K562 (cell line): Measurements from ENCODE around the gene CHCHD6. TPM values are rescaled to one million over a fixed set of nuclear protein-coding genes. Genes with fewer than 3 reads are reported as not detected.

Experiments used
- ATAC-seq: fragments of 200-7000 bp; cut with Tn5 transposase; 3 replicates; pipeline ENCODE4 v1.9.1; 2020; ENCODE audit warnings: moderate library complexity
- BruUV-seq: library from RNA; stranded (reverse); fragments of 400-500 nt; replicated peaks from 2 replicates; lab custom pipeline; 2021; lab: Mats Ljungman, UMichigan
- CTCF ChIA-PET: fragments of 300-600 bp; formaldehyde crosslinking; extraction: SDS; loops from one replicate; lab custom pipeline; 2021; ENCODE audit warnings: low intra/inter-chr PET ratio; lab: Yijun Ruan, JAX
- POLR2A ChIA-PET: fragments of 300-600, 350-650 bp; sonication (Branson Sonifier 250); formaldehyde crosslinking; extraction: SDS; loops from one replicate; lab custom pipeline; 2021; ENCODE audit warnings: antibody characterized with exemption, inconsistent platforms; lab: Yijun Ruan, JAX
- DNase-seq, 4 experiments: peaks; one replicate each; pipeline versions ENCODE4 v3.0.0 to v3.0.0-alpha.2; 2011 to 2018; ENCODE audit warnings: low spot score in 3 of 4, mixed read lengths in 3 of 4; ENCODE audit errors: extremely low read depth in 1 of 4
- FAIRE-seq: peaks from 2 replicates; lab custom pipeline; 2011; peaks lifted over from hg19 to GRCh38; lab: Jason Lieb, UNC
- H2AFZ ChIP-seq: 2 replicates; pipeline ENCODE4 v1.6.0; 2011; ENCODE audit warnings: low read depth, low read length, control low read depth, inconsistent platforms
- H3K27ac ChIP-seq: fragments of 200-600 bp; 3 replicates; pipeline ENCODE4 v1.8.0; 2011; ENCODE audit warnings: low read depth, mild to moderate bottlenecking, control low read depth, inconsistent platforms, low read length, moderate library complexity, mixed read lengths; ENCODE audit errors: extremely low read depth
- H3K27me3 ChIP-seq, 2 experiments: fragments of 300-600 bp in 1 of 2; 2 replicates in 1 of 2; 3 replicates in 1 of 2; pipeline versions ENCODE4 v1.6.0 to v1.8.0; 2011; ENCODE audit warnings: inconsistent platforms in 2 of 2, low read length in 2 of 2, mild to moderate bottlenecking in 1 of 2, mixed read lengths in 1 of 2, moderate library complexity in 1 of 2; ENCODE audit not compliant: control insufficient read depth in 2 of 2, insufficient read depth in 2 of 2
- H3K36me3 ChIP-seq: fragments of 300-600 bp; 3 replicates; pipeline ENCODE4 v1.8.0; 2011; ENCODE audit warnings: mild to moderate bottlenecking, low read length, inconsistent platforms; ENCODE audit not compliant: control insufficient read depth, insufficient read depth
- H3K4me1 ChIP-seq, 2 experiments: fragments of 200-600 bp in 1 of 2; replicated peaks in 1 of 2; 2 replicates in 1 of 2; 3 replicates in 1 of 2; pipeline versions ENCODE4 v1.5.1 to v1.8.0; 2011; ENCODE audit warnings: inconsistent platforms in 2 of 2, low read length in 2 of 2, mild to moderate bottlenecking in 1 of 2, mixed read lengths in 1 of 2, moderate library complexity in 1 of 2; ENCODE audit not compliant: control insufficient read depth in 2 of 2, insufficient read depth in 2 of 2
- H3K4me2 ChIP-seq: 2 replicates; pipeline ENCODE4 v1.6.1; 2011; ENCODE audit warnings: low read length, control low read depth, inconsistent platforms, mixed read lengths; ENCODE audit not compliant: insufficient read depth
- H3K4me3 ChIP-seq: fragments of 200-600 bp; sonication (generic), shearing (Covaris generic); 2 replicates; pipeline ENCODE4 v1.5.1; 2016; ENCODE audit warnings: control low read depth, inconsistent platforms
- H3K79me2 ChIP-seq: fragments of 200-600 bp; 3 replicates; pipeline ENCODE4 v1.8.0; 2011; ENCODE audit warnings: low read length, inconsistent platforms; ENCODE audit not compliant: control insufficient read depth, insufficient read depth
- H3K9ac ChIP-seq, 2 experiments: 2 replicates each; pipeline versions ENCODE4 v1.6.0 to v1.6.1; 2011; ENCODE audit warnings: low read depth in 2 of 2, low read length in 2 of 2, control low read depth in 1 of 2, inconsistent platforms in 1 of 2, mild to moderate bottlenecking in 1 of 2, mixed read lengths in 1 of 2; ENCODE audit not compliant: insufficient read depth in 1 of 2
- H3K9me1 ChIP-seq: one replicate; pipeline ENCODE4 v1.6.0; 2011; ENCODE audit warnings: inconsistent platforms, mild to moderate bottlenecking, low read length, moderate library complexity; ENCODE audit not compliant: control insufficient read depth, insufficient read depth
- H3K9me3 ChIP-seq: replicated peaks from 2 replicates; pipeline ENCODE4 v1.5.1; 2011; ENCODE audit warnings: low read depth, low read length, inconsistent platforms; ENCODE audit not compliant: control insufficient read depth, insufficient read depth
- H4K20me1 ChIP-seq: replicated peaks from 2 replicates; pipeline ENCODE4 v1.6.1; 2011; ENCODE audit warnings: low read length, inconsistent platforms, mixed read lengths; ENCODE audit not compliant: control insufficient read depth, insufficient read depth
- BRF1 ChIP-seq: IDR thresholded peaks from 3 replicates; pipeline ENCODE4 v1.6.1; 2011; ENCODE audit warnings: borderline replicate concordance, mild to moderate bottlenecking; ENCODE audit not compliant: insufficient read length; ENCODE audit errors: extremely low read depth
- GATA2 ChIP-seq: sonication (generic); formaldehyde crosslinking; IDR thresholded peaks from 2 replicates; pipeline ENCODE4 v1.4.0; 2020; ENCODE audit warnings: mild to moderate bottlenecking, missing genetic modification reagents
- HNRNPH1 ChIP-seq: fragments of 200-400 bp; formaldehyde crosslinking; optimal IDR thresholded peaks from 2 replicates; pipeline ENCODE3; 2017; ENCODE audit warnings: low read depth, mild to moderate bottlenecking, low read length, moderate library complexity
- NONO ChIP-seq, 2 experiments: fragments of 200-400 bp in 1 of 2; fragments of 450-650 bp in 1 of 2; formaldehyde crosslinking in 1 of 2; IDR thresholded peaks; 2 replicates each; pipeline ENCODE4 v1.6.1; 2017; ENCODE audit warnings: low read depth in 2 of 2, mild to moderate bottlenecking in 2 of 2, moderate library complexity in 2 of 2, low read length in 1 of 2
- OTX1 ChIP-seq: fragments of 450-650 bp; formaldehyde crosslinking; IDR thresholded peaks from 2 replicates; pipeline ENCODE4 v1.4.0; 2022; ENCODE audit warnings: mild to moderate bottlenecking
- TAF9B ChIP-seq: fragments of 450-650 bp; IDR thresholded peaks from 2 replicates; pipeline ENCODE4 v1.6.1; 2018; ENCODE audit warnings: mild to moderate bottlenecking; ENCODE audit not compliant: partially characterized antibody
- WGBS: fragments of 100-300 bp; shearing (Covaris generic); methylation state at CpG from one replicate; pipeline ENCODE4 v1.1.6; 2016; ENCODE audit warnings: low coverage, mixed read lengths; ENCODE audit not compliant: insufficient coverage; ENCODE audit errors: missing lambda C conversion rate; 5-methylcytosine and 5-hydroxymethylcytosine counted together
- in situ Hi-C: fragments of 300-500 bp; cut with MboI; formaldehyde crosslinking; loops from 4 replicates; pipeline ENCODE4 v1.15.0; 2018; ENCODE audit warnings: inconsistent platforms, mixed read lengths
- intact Hi-C: fragments of 100-400 bp; cut with micrococcal nuclease; formaldehyde crosslinking; loops from 2 replicates; pipeline ENCODE4 v1.14.2; 2022
- polyA plus RNA-seq, 8 experiments: library from polyadenylated mRNA; depleted of rRNA in 4 of 8; stranded (reverse) in 5 of 8; unstranded in 3 of 8; fragments of >200 nt; fragmentation: Nextera tagmentation in 2 of 8; fragmentation: Illumina TruSeq in 1 of 8; extraction: Ambion mirVana in 2 of 8; extraction: Trizol in 1 of 8; gene quantifications; 2 replicates each; pipeline versions ENCODE4 v1.2.1 to v1.2.3, GENCODE V29; 2011 to 2014; ENCODE audit warnings: inconsistent platforms in 1 of 8, missing spikeins in 1 of 8
- total RNA-seq, 7 experiments: library from RNA; depleted of rRNA in 6 of 7; stranded (reverse); fragments of >200 nt in 6 of 7; fragmentation: Illumina TruSeq in 2 of 7; extraction: Trizol in 2 of 7; gene quantifications; 2 replicates each; pipeline versions ENCODE4 v1.2.1 to v1.2.3, GENCODE V29; 2011 to 2021; ENCODE audit warnings: low replicate concordance in 1 of 7
- TF ChIP-seq, protein P1 (sequence below): sonication (generic); formaldehyde crosslinking; IDR thresholded peaks from 2 replicates; pipeline ENCODE4 v1.8.0; 2022; ENCODE audit warnings: mild to moderate bottlenecking, low read depth, missing genetic modification reagents
- TF ChIP-seq, protein P2 (sequence below): sonication (generic); formaldehyde crosslinking; IDR thresholded peaks from 2 replicates; pipeline ENCODE4 v1.4.0; 2020; ENCODE audit warnings: mild to moderate bottlenecking, missing genetic modification reagents
- TF ChIP-seq, protein P3 (sequence below): fragments of 250-450 bp; sonication (Bioruptor Pico); IDR thresholded peaks from 2 replicates; pipeline ENCODE4 v1.4.0; 2020; ENCODE audit warnings: mild to moderate bottlenecking
- TF ChIP-seq, protein P4 (sequence below), 2 experiments: fragments of 450-650 bp in 1 of 2; sonication (generic) in 1 of 2; formaldehyde crosslinking; conservative IDR thresholded peaks; 2 replicates each; pipeline versions ENCODE4 v1.4.0 to v1.8.1; 2020 to 2022; ENCODE audit warnings: mild to moderate bottlenecking in 1 of 2, missing genetic modification reagents in 1 of 2

CHCHD6 gene
- total and polyA plus RNA-seq, 9 of the 15 experiments (the other 6 are each of a cell fraction or from before 2014, with no cell fraction given), result 4.6 to 18.6 (median 10.9) TPM

DNA sequence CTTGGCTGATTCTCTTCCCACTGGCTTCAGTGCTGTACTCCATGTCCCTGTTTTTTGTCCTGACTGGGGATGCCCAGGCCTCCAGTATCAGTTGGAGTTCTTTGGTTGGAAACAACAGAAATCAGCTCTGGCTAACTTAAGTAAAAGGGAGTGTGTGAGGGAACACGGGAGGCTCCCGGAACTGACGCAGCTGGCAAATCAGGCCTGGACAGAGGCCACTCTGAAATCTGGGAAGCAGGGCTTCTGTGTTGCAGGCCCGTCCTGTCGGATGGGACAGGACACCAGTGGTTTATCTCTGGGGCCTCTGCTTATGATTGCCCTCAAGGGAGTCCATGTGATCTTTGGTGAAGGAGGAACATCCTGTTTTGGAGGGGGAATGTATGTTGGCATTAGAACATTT, 124.3 kb downstream of the CHCHD6 start:
- in situ Hi-C loops, result no loop called here
- Histone ChIP-seq H3K27me3 (no peaks in the 10 kb centered on the region), H3K9me1 (no peaks in the 10 kb centered on the region), H4K20me1 (no peaks in the 10 kb centered on the region; the same call in 1 of the 2 replicates), H2AFZ (no peak overlapping the region), H3K9ac (no peak overlapping the region), H3K4me1 (no peaks in the 10 kb centered on the region; a peak in 1 of 5 replicates), H3K9me3 (no peaks in the 10 kb centered on the region), H3K4me2 (no peak overlapping the region), H3K36me3 (no peaks in the 10 kb centered on the region), H3K4me3 (no peak overlapping the region), H3K79me2 (no peaks in the 10 kb centered on the region), H3K27ac (no peak overlapping the region)
- intact Hi-C loops, result no loop called here
- CTCF ChIA-PET, result no interaction called here
- TF ChIP-seq, protein P1, sequence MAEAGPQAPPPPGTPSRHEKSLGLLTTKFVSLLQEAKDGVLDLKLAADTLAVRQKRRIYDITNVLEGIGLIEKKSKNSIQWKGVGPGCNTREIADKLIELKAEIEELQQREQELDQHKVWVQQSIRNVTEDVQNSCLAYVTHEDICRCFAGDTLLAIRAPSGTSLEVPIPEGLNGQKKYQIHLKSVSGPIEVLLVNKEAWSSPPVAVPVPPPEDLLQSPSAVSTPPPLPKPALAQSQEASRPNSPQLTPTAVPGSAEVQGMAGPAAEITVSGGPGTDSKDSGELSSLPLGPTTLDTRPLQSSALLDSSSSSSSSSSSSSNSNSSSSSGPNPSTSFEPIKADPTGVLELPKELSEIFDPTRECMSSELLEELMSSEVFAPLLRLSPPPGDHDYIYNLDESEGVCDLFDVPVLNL (CRISPR knock-in tag), result no peak
- no peak for DNase-seq
- FAIRE-seq, result no peak
- 71% methylated on average over 5 of the region's 5 CpGs for WGBS
- ATAC-seq, result no peak
- no TSS peak for BruUV-seq
- POLR2A ChIA-PET, result no interaction called here

DNA sequence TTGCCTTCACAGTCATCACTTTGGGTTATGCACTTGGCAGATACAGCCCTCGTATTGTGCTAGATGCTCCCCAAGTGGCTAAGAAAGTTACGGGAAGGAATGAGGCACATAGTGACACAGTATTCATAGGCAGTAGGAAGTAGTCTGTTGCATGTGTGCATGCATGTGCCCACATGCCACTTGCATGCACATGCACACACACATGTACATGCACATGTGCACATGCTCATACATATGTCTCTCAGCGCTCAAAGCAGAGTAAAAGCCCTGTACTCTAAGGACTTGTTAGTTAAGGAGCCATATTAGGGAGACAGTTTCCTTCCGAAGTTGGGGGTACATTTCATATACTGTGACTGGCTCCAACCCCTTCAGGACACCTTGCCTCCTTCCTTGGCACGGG, 128.9 kb downstream of the CHCHD6 start:
- Histone ChIP-seq H4K20me1 (no peaks in the 10 kb centered on the region; the same call in 1 of the 2 replicates), H3K9me3 (no peaks in the 10 kb centered on the region), H3K36me3 (no peaks in the 10 kb centered on the region), H3K4me1 (peaks cover 8 to 12% of the 10 kb centered on the region in 2 experiments; a peak in 4 of 5 replicates), H3K27ac (no peak overlapping the region), H3K79me2 (no peaks in the 10 kb centered on the region), H3K9me1 (no peaks in the 10 kb centered on the region), H3K9ac (no peak overlapping the region), H2AFZ (no peak overlapping the region), H3K4me2 (no peak overlapping the region), H3K27me3 (no peaks in the 10 kb centered on the region), H3K4me3 (no peak overlapping the region)
- FAIRE-seq (no peak), DNase-seq (no peak), ATAC-seq (no peak)
- in situ Hi-C loops, result no loop called here
- CTCF ChIA-PET, result no interaction called here
- POLR2A ChIA-PET, result no interaction called here
- no TSS peak for BruUV-seq
- whole genome bisulfite sequencing, result 68% methylated on average over 3 of the region's 5 CpGs
- intact Hi-C loops, result no loop called here
- no peak for TF ChIP-seq BRF1
- TF ChIP-seq, protein P2, sequence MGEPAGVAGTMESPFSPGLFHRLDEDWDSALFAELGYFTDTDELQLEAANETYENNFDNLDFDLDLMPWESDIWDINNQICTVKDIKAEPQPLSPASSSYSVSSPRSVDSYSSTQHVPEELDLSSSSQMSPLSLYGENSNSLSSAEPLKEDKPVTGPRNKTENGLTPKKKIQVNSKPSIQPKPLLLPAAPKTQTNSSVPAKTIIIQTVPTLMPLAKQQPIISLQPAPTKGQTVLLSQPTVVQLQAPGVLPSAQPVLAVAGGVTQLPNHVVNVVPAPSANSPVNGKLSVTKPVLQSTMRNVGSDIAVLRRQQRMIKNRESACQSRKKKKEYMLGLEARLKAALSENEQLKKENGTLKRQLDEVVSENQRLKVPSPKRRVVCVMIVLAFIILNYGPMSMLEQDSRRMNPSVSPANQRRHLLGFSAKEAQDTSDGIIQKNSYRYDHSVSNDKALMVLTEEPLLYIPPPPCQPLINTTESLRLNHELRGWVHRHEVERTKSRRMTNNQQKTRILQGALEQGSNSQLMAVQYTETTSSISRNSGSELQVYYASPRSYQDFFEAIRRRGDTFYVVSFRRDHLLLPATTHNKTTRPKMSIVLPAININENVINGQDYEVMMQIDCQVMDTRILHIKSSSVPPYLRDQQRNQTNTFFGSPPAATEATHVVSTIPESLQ (CRISPR knock-in tag), result no peak
- no peak for TF ChIP-seq GATA2 (CRISPR knock-in tag)
- TF ChIP-seq, protein P3, sequence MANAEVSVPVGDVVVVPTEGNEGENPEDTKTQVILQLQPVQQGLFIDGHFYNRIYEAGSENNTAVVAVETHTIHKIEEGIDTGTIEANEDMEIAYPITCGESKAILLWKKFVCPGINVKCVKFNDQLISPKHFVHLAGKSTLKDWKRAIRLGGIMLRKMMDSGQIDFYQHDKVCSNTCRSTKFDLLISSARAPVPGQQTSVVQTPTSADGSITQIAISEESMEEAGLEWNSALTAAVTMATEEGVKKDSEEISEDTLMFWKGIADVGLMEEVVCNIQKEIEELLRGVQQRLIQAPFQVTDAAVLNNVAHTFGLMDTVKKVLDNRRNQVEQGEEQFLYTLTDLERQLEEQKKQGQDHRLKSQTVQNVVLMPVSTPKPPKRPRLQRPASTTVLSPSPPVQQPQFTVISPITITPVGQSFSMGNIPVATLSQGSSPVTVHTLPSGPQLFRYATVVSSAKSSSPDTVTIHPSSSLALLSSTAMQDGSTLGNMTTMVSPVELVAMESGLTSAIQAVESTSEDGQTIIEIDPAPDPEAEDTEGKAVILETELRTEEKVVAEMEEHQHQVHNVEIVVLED (CRISPR knock-in tag), result no peak
- TF ChIP-seq TAF9B, result no peak
- TF ChIP-seq HNRNPH1, result no peak
- TF ChIP-seq OTX1 (CRISPR knock-in tag), result no peak
- TF ChIP-seq, protein P4, sequence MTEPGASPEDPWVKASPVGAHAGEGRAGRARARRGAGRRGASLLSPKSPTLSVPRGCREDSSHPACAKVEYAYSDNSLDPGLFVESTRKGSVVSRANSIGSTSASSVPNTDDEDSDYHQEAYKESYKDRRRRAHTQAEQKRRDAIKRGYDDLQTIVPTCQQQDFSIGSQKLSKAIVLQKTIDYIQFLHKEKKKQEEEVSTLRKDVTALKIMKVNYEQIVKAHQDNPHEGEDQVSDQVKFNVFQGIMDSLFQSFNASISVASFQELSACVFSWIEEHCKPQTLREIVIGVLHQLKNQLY (CRISPR knock-in tag; conservative IDR thresholded peaks at IDR 0.05), result no peak
- TF ChIP-seq NONO (IDR thresholded peaks at IDR 0.05; ENCODE audit: low read depth in 2 of 2, low read length in 1 of 2), result no peak
